NT2/D1 (cell line): Measurements from ENCODE around the gene HES4.

Experiments
- DNase-seq: peaks from one replicate; pipeline ENCODE4 v3.0.0-alpha.2; 2011; ENCODE audit warnings: low read depth, low spot score
- H3K27me3 ChIP-seq: 2 replicates; pipeline ENCODE4 v1.6.0; 2011; ENCODE audit warnings: mild to moderate bottlenecking; ENCODE audit not compliant: insufficient read length, insufficient read depth
- H3K36me3 ChIP-seq: 2 replicates; pipeline ENCODE4 v1.6.1; 2011; ENCODE audit warnings: mild to moderate bottlenecking, low read length, mixed read lengths; ENCODE audit not compliant: insufficient read depth, insufficient read length
- H3K4me1 ChIP-seq: 2 replicates; pipeline ENCODE4 v1.5.1; 2011; ENCODE audit not compliant: insufficient read depth, insufficient read length
- H3K4me3 ChIP-seq: 2 replicates; pipeline ENCODE4 v1.5.1; 2011; ENCODE audit warnings: low read depth; ENCODE audit not compliant: insufficient read length
- H3K9ac ChIP-seq: 2 replicates; pipeline ENCODE4 v1.6.0; 2011; ENCODE audit warnings: low read depth; ENCODE audit not compliant: insufficient read length
- H3K9me3 ChIP-seq: 2 replicates; pipeline ENCODE4 v1.5.1; 2011; ENCODE audit warnings: mild to moderate bottlenecking, low read length; ENCODE audit not compliant: insufficient read depth
- SUZ12 ChIP-seq: IDR thresholded peaks from 2 replicates; pipeline ENCODE4 v1.6.1; 2011; ENCODE audit not compliant: insufficient read length, insufficient read depth; ENCODE audit errors: extremely low read depth
- YY1 ChIP-seq: IDR thresholded peaks from 2 replicates; pipeline ENCODE4 v1.6.1; 2011; ENCODE audit not compliant: insufficient read length, insufficient read depth
- ZNF274 ChIP-seq: IDR thresholded peaks from 2 replicates; pipeline ENCODE4 v1.6.1; 2011; ENCODE audit warnings: mild to moderate bottlenecking, low read depth, low read length

The HES4 gene

DNA sequence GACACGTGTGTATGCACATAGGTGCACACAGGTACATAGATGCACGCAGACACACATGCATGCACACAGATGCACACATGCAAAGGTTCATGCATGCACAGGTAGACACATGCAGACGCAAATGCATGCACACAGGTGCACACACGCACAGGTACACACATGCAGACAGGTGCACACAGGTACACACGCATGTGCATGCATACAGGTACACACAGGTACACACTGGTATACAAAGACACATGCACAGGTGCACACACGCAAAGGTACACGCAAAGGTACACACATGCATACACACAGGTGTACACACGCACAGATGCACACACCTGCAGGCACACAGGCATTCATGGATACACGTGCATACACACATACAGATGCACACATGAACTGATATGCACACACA is 49.6 kb downstream of the HES4 start:
- DNase-seq, result no peak
- Histone ChIP-seq H3K36me3 (peaks cover 98% of the 10 kb centered on the region), H3K27me3 (no peaks in the 10 kb centered on the region), H3K9me3 (no peaks in the 10 kb centered on the region), H3K4me3 (no peak overlapping the region), H3K4me1 (no peaks in the 10 kb centered on the region), H3K9ac (no peak overlapping the region)
- TF ChIP-seq SUZ12 (no peak), YY1 (no peak), ZNF274 (no peak)
